H9 (cell line): Measurements from ENCODE around the gene TSHZ1. TPM values are rescaled to one million over a fixed set of nuclear protein-coding genes. Genes with fewer than 3 reads are reported as not detected.

Experiments used
- DNase-seq: peaks from one replicate; pipeline ENCODE4 v3.0.0-alpha.2; 2017
- H2AFZ ChIP-seq: one replicate; pipeline ENCODE4 v1.6.1; 2013; ENCODE audit warnings: mild to moderate bottlenecking, low read length, control low read depth, moderate library complexity
- H2AK5ac ChIP-seq: 2 replicates; pipeline ENCODE4 v1.6.1; 2013; ENCODE audit warnings: low read length, control low read depth, mixed read lengths; ENCODE audit not compliant: insufficient read length
- H2BK120ac ChIP-seq: one replicate; pipeline ENCODE4 v1.6.1; 2013; ENCODE audit warnings: low read depth, mild to moderate bottlenecking, low read length, control low read depth, inconsistent platforms; ENCODE audit not compliant: poor library complexity, severe bottlenecking
- H2BK12ac ChIP-seq: 2 replicates; pipeline ENCODE4 v1.6.1; 2013; ENCODE audit warnings: low read length, control low read depth, mixed read lengths, low read depth; ENCODE audit not compliant: insufficient read length
- H2BK15ac ChIP-seq: 2 replicates; pipeline ENCODE4 v1.6.1; 2013; ENCODE audit warnings: low read depth, low read length, control low read depth
- H2BK20ac ChIP-seq: one replicate; pipeline ENCODE4 v1.6.1; 2013; ENCODE audit warnings: low read depth, mild to moderate bottlenecking, low read length, control low read depth, inconsistent platforms; ENCODE audit not compliant: poor library complexity, severe bottlenecking
- H2BK5ac ChIP-seq: 2 replicates; pipeline ENCODE4 v1.6.1; 2013; ENCODE audit warnings: low read length, control low read depth, mixed read lengths; ENCODE audit not compliant: insufficient read length
- H3K14ac ChIP-seq: 2 replicates; pipeline ENCODE4 v1.6.1; 2013; ENCODE audit warnings: low read length, control low read depth; ENCODE audit not compliant: insufficient read depth
- H3K18ac ChIP-seq: 2 replicates; pipeline ENCODE4 v1.6.1; 2013; ENCODE audit warnings: low read depth, mild to moderate bottlenecking, mixed read lengths, low read length, control low read depth; ENCODE audit not compliant: insufficient read length
- H3K23ac ChIP-seq: 2 replicates; pipeline ENCODE4 v1.6.1; 2013; ENCODE audit warnings: low read length, control low read depth, mixed read lengths, low read depth; ENCODE audit not compliant: insufficient read length
- H3K23me2 ChIP-seq: 2 replicates; pipeline ENCODE4 v1.6.1; 2013; ENCODE audit warnings: low read depth, mild to moderate bottlenecking, mixed read lengths, low read length, control low read depth; ENCODE audit not compliant: insufficient read length, poor library complexity, severe bottlenecking
- H3K27ac ChIP-seq: 2 replicates; pipeline ENCODE4 v1.5.1; 2013; ENCODE audit warnings: low read length, control low read depth, mixed read lengths, low read depth; ENCODE audit not compliant: insufficient read length
- H3K27me3 ChIP-seq: 2 replicates; pipeline ENCODE4 v1.6.1; 2013; ENCODE audit warnings: low read length, control low read depth, inconsistent platforms; ENCODE audit not compliant: insufficient read depth
- H3K4ac ChIP-seq: 2 replicates; pipeline ENCODE4 v1.6.1; 2013; ENCODE audit warnings: low read depth, mild to moderate bottlenecking, control low read depth, inconsistent platforms, low read length, moderate library complexity
- H3K4me1 ChIP-seq: 2 replicates; pipeline ENCODE4 v1.6.1; 2013; ENCODE audit warnings: low read length, control low read depth, inconsistent platforms; ENCODE audit not compliant: insufficient read depth
- H3K4me2 ChIP-seq: 2 replicates; pipeline ENCODE4 v1.6.1; 2013; ENCODE audit warnings: low read length, control low read depth, mixed read lengths; ENCODE audit not compliant: insufficient read length, insufficient read depth
- H3K56ac ChIP-seq: 2 replicates; pipeline ENCODE4 v1.6.1; 2013; ENCODE audit warnings: low read depth, mild to moderate bottlenecking, mixed read lengths, low read length, control low read depth; ENCODE audit not compliant: insufficient read length
- H3K79me1 ChIP-seq: 2 replicates; pipeline ENCODE4 v1.6.1; 2013; ENCODE audit warnings: low read depth, mild to moderate bottlenecking, moderate library complexity, low read length, control low read depth, inconsistent platforms; ENCODE audit not compliant: insufficient read depth, poor library complexity, severe bottlenecking
- H3K79me2 ChIP-seq: 2 replicates; pipeline ENCODE4 v1.6.1; 2013; ENCODE audit warnings: low read length, control low read depth, inconsistent platforms; ENCODE audit not compliant: insufficient read depth
- H3K9ac ChIP-seq: 2 replicates; pipeline ENCODE4 v1.6.1; 2013; ENCODE audit warnings: low read length, control low read depth, mixed read lengths; ENCODE audit not compliant: insufficient read length; ENCODE audit errors: extremely low read depth
- H3K9me3 ChIP-seq: one replicate; pipeline ENCODE4 v1.6.1; 2013; ENCODE audit warnings: low read depth, low read length, inconsistent platforms; ENCODE audit not compliant: control insufficient read depth
- H3T11ph ChIP-seq: one replicate; pipeline ENCODE4 v1.6.1; 2013; ENCODE audit warnings: mild to moderate bottlenecking, low read length, control low read depth, inconsistent platforms
- H4K20me1 ChIP-seq: one replicate; pipeline ENCODE4 v1.6.1; 2013; ENCODE audit not compliant: control insufficient read depth, insufficient read length, insufficient read depth
- H4K5ac ChIP-seq: 2 replicates; pipeline ENCODE4 v1.6.1; 2013; ENCODE audit warnings: low read depth, mild to moderate bottlenecking, mixed read lengths, low read length, control low read depth; ENCODE audit not compliant: insufficient read length
- H4K8ac ChIP-seq: replicated peaks from 2 replicates; pipeline ENCODE4 v1.6.1; 2013; ENCODE audit warnings: low read length, control low read depth, mixed read lengths, low read depth; ENCODE audit not compliant: insufficient read length
- H4K91ac ChIP-seq: 2 replicates; pipeline ENCODE4 v1.6.1; 2013; ENCODE audit warnings: low read depth, mild to moderate bottlenecking, moderate library complexity, mixed read lengths, low read length, control low read depth; ENCODE audit not compliant: insufficient read length
- H3K27ac Mint-ChIP-seq, 3 experiments: 2 replicates in 2 of 3; 3 replicates in 1 of 3; pipeline ENCODE4 v1.8.0; 2020 to 2021; ENCODE audit warnings: mixed read lengths in 3 of 3, mild to moderate bottlenecking in 1 of 3, moderate library complexity in 1 of 3
- H3K27me3 Mint-ChIP-seq: 2 replicates; pipeline ENCODE4 v1.8.0; 2021; ENCODE audit warnings: low read depth, mild to moderate bottlenecking, moderate library complexity, mixed read lengths
- H3K36me3 Mint-ChIP-seq, 3 experiments: 2 replicates in 2 of 3; 3 replicates in 1 of 3; pipeline ENCODE4 v1.8.0; 2020 to 2021; ENCODE audit warnings: low read depth in 3 of 3, mixed read lengths in 3 of 3; ENCODE audit not compliant: insufficient read depth in 1 of 3
- H3K4me1 Mint-ChIP-seq, 2 experiments: 2 replicates each; pipeline ENCODE4 v1.8.0; 2020; ENCODE audit warnings: mixed read lengths in 2 of 2
- H3K4me3 Mint-ChIP-seq, 2 experiments: 2 replicates in 1 of 2; 3 replicates in 1 of 2; pipeline ENCODE4 v1.8.0; 2020 to 2021; ENCODE audit warnings: mild to moderate bottlenecking in 2 of 2, mixed read lengths in 2 of 2, moderate library complexity in 1 of 2
- H3K9me3 Mint-ChIP-seq, 2 experiments: 2 replicates in 1 of 2; 3 replicates in 1 of 2; pipeline ENCODE4 v1.8.0; 2020; ENCODE audit warnings: mild to moderate bottlenecking in 2 of 2, mixed read lengths in 2 of 2, moderate library complexity in 1 of 2
- WGBS: extraction: QIAGEN DNeasy Blood & Tissue Kit; methylation state at CpG from one replicate; pipeline ENCODE4 v1.1.7; 2013; ENCODE audit warnings: missing lambda C conversion rate, low lambda C conversion rate, mixed read lengths; ENCODE audit not compliant: insufficient read length; ENCODE audit errors: extremely low coverage; 5-methylcytosine and 5-hydroxymethylcytosine counted together
- total RNA-seq: library from RNA; stranded (reverse); gene quantifications from 2 replicates; pipeline ENCODE4 v1.2.1, GENCODE V29; 2021
- TF ChIP-seq, protein P1 (sequence below): fragments of 200-600 bp; sonication (generic); conservative IDR thresholded peaks from 3 replicates; pipeline ENCODE4 v1.8.0; 2021; ENCODE audit warnings: antibody characterized with exemption, mild to moderate bottlenecking

TSHZ1 gene
- total RNA-seq, 1 experiment from 2014 or later = 0.15 TPM

DNA sequence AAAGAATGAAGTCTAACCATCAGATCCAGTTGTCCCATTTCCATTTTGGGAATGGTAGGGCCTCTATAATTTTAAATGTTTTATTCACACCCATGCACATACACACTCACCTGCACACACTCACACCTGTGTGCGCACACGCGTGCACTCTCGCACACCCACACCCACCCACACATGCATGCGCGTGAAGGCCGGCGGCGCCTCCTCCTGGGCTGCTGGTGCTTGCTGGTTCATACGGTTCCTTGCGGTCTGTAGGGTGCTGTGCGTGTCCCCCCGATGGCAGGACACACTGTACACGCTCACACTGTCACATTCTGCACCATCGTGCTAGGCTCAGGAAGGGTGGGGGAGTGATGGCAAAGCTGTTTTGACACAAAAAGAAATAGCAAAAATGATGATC is 63.2 kb downstream of the TSHZ1 start:
- WGBS = no CpG with 5 or more reads among the region's 15 CpGs
- Histone ChIP-seq H4K5ac (no peak overlapping the region), H3K4ac (no peak overlapping the region), H3K79me1 (no peaks in the 10 kb centered on the region), H2AFZ (no peak overlapping the region), H3K23ac (no peak overlapping the region), H3K23me2 (no peaks in the 10 kb centered on the region), H2BK12ac (no peak overlapping the region), H3K27me3 (no peaks in the 10 kb centered on the region), H4K20me1 (no peaks in the 10 kb centered on the region), H3K18ac (no peak overlapping the region), H4K8ac (no peak overlapping the region), H2BK120ac (no peak overlapping the region), H3K4me1 (peaks cover 8% of the 10 kb centered on the region; the same call in 1 of the 2 replicates), H3K9ac (no peak overlapping the region), H3K14ac (no peak overlapping the region), H3T11ph (no peak overlapping the region), H4K91ac (no peak overlapping the region), H2BK5ac (no peak overlapping the region), H2AK5ac (no peak overlapping the region), H3K56ac (no peak overlapping the region), H3K27ac (no peak overlapping the region), H3K79me2 (no peaks in the 10 kb centered on the region), H2BK20ac (no peak overlapping the region), H2BK15ac (no peak overlapping the region), H3K4me2 (no peak overlapping the region), H3K9me3 (no peaks in the 10 kb centered on the region)
- Mint-ChIP-seq H3K27me3 (no peaks in the 10 kb centered on the region), H3K27ac (no peak overlapping the region; a peak in 1 of 7 replicates), H3K4me1 (peaks cover 13 to 18% of the 10 kb centered on the region in 2 experiments), H3K36me3 (no peaks in the 10 kb centered on the region), H3K4me3 (no peak overlapping the region), H3K9me3 (no peaks in the 10 kb centered on the region)
- TF ChIP-seq, protein P1, sequence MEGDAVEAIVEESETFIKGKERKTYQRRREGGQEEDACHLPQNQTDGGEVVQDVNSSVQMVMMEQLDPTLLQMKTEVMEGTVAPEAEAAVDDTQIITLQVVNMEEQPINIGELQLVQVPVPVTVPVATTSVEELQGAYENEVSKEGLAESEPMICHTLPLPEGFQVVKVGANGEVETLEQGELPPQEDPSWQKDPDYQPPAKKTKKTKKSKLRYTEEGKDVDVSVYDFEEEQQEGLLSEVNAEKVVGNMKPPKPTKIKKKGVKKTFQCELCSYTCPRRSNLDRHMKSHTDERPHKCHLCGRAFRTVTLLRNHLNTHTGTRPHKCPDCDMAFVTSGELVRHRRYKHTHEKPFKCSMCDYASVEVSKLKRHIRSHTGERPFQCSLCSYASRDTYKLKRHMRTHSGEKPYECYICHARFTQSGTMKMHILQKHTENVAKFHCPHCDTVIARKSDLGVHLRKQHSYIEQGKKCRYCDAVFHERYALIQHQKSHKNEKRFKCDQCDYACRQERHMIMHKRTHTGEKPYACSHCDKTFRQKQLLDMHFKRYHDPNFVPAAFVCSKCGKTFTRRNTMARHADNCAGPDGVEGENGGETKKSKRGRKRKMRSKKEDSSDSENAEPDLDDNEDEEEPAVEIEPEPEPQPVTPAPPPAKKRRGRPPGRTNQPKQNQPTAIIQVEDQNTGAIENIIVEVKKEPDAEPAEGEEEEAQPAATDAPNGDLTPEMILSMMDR = no peak
- DNase-seq = no peak
